HG02759 (cell line): ENCODE data around the gene ARHGEF16.

ENCODE experiments used
- ATAC-seq: cut with Tn5 transposase; IDR thresholded peaks from one replicate; pipeline ENCODE4 v1.9.1; 2021; ENCODE audit warnings: mild to moderate bottlenecking, moderate library complexity; ENCODE audit not compliant: unreplicated experiment

Gene ARHGEF16

GRCh38 chr1:3466366-3467075, 12.1 kb downstream of the ARHGEF16 start:
- ATAC-seq: no peak

- no peak for ATAC-seq
These were observed 12.9 kb downstream of the ARHGEF16 start for GRCh38 chr1:3467096-3468036.

- no peak for ATAC-seq
These were observed 14.0 kb downstream of the ARHGEF16 start for GRCh38 chr1:3468236-3469103.

- ATAC-seq: no peak
These were observed 14.8 kb downstream of the ARHGEF16 start for GRCh38 chr1:3469104-3469848.

GRCh38 chr1:3469849-3470649, 15.6 kb downstream of the ARHGEF16 start:
- no peak for ATAC-seq

GRCh38 chr1:3470650-3471355, 16.3 kb downstream of the ARHGEF16 start:
- no peak for ATAC-seq

- ATAC-seq: no peak
These were observed 17.1 kb downstream of the ARHGEF16 start for GRCh38 chr1:3471356-3472087.

GRCh38 chr1:3472088-3472850, 17.8 kb downstream of the ARHGEF16 start:
- ATAC-seq: no peak

- ATAC-seq: no peak
These were observed 18.4 kb downstream of the ARHGEF16 start for GRCh38 chr1:3472906-3473305.

- no peak for ATAC-seq
These were observed 18.9 kb downstream of the ARHGEF16 start for GRCh38 chr1:3473381-3473844.

- ATAC-seq: no peak
These were observed 19.6 kb downstream of the ARHGEF16 start for GRCh38 chr1:3474016-3474415.

- no peak for ATAC-seq
These were observed 20.0 kb downstream of the ARHGEF16 start for GRCh38 chr1:3474421-3474820.

- no peak for ATAC-seq
These were observed 21.5 kb downstream of the ARHGEF16 start for GRCh38 chr1:3475839-3476573.

- ATAC-seq: no peak
These were observed 22.2 kb downstream of the ARHGEF16 start for GRCh38 chr1:3476666-3477065.

- ATAC-seq: no peak
These were observed 23.0 kb downstream of the ARHGEF16 start for GRCh38 chr1:3477241-3477995.

- no peak for ATAC-seq
These were observed 23.7 kb downstream of the ARHGEF16 start for GRCh38 chr1:3478187-3478586.
